H1 (cell line): Measurements from ENCODE around the gene CAMTA1. TPM values are rescaled to one million over a fixed set of nuclear protein-coding genes. Genes with fewer than 3 reads are reported as not detected.

Experiments
- CTCF ChIA-PET: fragments of 300-600 bp; sonication (Branson Sonifier 250); formaldehyde crosslinking; loops from one replicate; lab custom pipeline; 2021; ENCODE audit not compliant: partially characterized antibody; lab: Charles Lee
- POLR2A ChIA-PET: fragments of 300-600 bp; sonication (Branson Sonifier 250); formaldehyde crosslinking; loops from one replicate; lab custom pipeline; 2021; ENCODE audit warnings: inconsistent platforms; ENCODE audit not compliant: partially characterized antibody; lab: Charles Lee
- DNase-seq, 2 experiments: peaks; one replicate each; pipeline versions ENCODE4 v3.0.0 to v3.0.0-alpha.2; 2010 to 2022; ENCODE audit warnings: low spot score in 2 of 2, low read depth in 1 of 2, mixed read lengths in 1 of 2
- FAIRE-seq: peaks from 2 replicates; lab custom pipeline; 2011; peaks lifted over from hg19 to GRCh38; lab: Jason Lieb, UNC
- H2AFZ ChIP-seq: 2 replicates; pipeline ENCODE4 v1.8.1; 2012; ENCODE audit warnings: low read length, inconsistent platforms
- H2AK5ac ChIP-seq: 2 replicates; pipeline ENCODE4 v1.6.1; 2013; ENCODE audit warnings: low read depth, low read length
- H2BK120ac ChIP-seq: replicated peaks from 2 replicates; pipeline ENCODE3; 2013; ENCODE audit warnings: low read depth, low read length, inconsistent platforms
- H2BK12ac ChIP-seq: 2 replicates; pipeline ENCODE4 v1.6.1; 2013; ENCODE audit warnings: low read depth, low read length
- H2BK15ac ChIP-seq: 2 replicates; pipeline ENCODE4 v1.6.1; 2013; ENCODE audit warnings: low read length
- H2BK20ac ChIP-seq: 2 replicates; pipeline ENCODE4 v1.6.1; 2013; ENCODE audit warnings: low read length
- H2BK5ac ChIP-seq: 2 replicates; pipeline ENCODE4 v1.6.1; 2013; ENCODE audit warnings: low read depth, low read length
- H3K14ac ChIP-seq: 2 replicates; pipeline ENCODE4 v1.6.1; 2013; ENCODE audit warnings: inconsistent platforms; ENCODE audit not compliant: insufficient read length
- H3K18ac ChIP-seq: 2 replicates; pipeline ENCODE4 v1.6.1; 2013; ENCODE audit warnings: low read length; ENCODE audit errors: extremely low read depth
- H3K23ac ChIP-seq: 2 replicates; pipeline ENCODE4 v1.6.1; 2013; ENCODE audit warnings: inconsistent platforms; ENCODE audit not compliant: insufficient read length
- H3K23me2 ChIP-seq: 2 replicates; pipeline ENCODE4 v1.6.1; 2013; ENCODE audit warnings: low read depth, low read length
- H3K27ac ChIP-seq: 2 replicates; pipeline ENCODE4 v1.6.1; 2011; ENCODE audit warnings: low read depth, low read length, inconsistent platforms
- H3K27me3 ChIP-seq, 4 experiments: replicated peaks in 1 of 4; 1 replicate in 1 of 4; 2 replicates in 3 of 4; pipeline versions ENCODE4 v1.6.1 to v1.8.1; 2011 to 2013; ENCODE audit warnings: low read length in 3 of 4, mild to moderate bottlenecking in 3 of 4, inconsistent platforms in 2 of 4, mixed read lengths in 2 of 4, moderate library complexity in 1 of 4; ENCODE audit not compliant: control insufficient read depth in 3 of 4, insufficient read depth in 3 of 4; ENCODE audit errors: extremely low read depth in 1 of 4
- H3K36me3 ChIP-seq, 4 experiments: 2 replicates each; pipeline versions ENCODE4 v1.6.1 to v1.8.1; 2011 to 2013; ENCODE audit warnings: mild to moderate bottlenecking in 4 of 4, low read length in 3 of 4, moderate library complexity in 2 of 4, control low read depth in 1 of 4, inconsistent platforms in 1 of 4; ENCODE audit not compliant: insufficient read depth in 4 of 4, control insufficient read depth in 2 of 4
- H3K4ac ChIP-seq: replicated peaks from 2 replicates; pipeline ENCODE3; 2013; ENCODE audit warnings: low read length, low read depth, mixed read lengths, inconsistent platforms; ENCODE audit not compliant: insufficient read length
- H3K4me1 ChIP-seq, 4 experiments: replicated peaks in 1 of 4; 1 replicate in 1 of 4; 2 replicates in 3 of 4; pipeline versions ENCODE4 v1.6.1 to v1.8.1; 2011 to 2013; ENCODE audit warnings: low read length in 3 of 4, inconsistent platforms in 2 of 4, mixed read lengths in 1 of 4; ENCODE audit not compliant: insufficient read depth in 4 of 4, control insufficient read depth in 3 of 4
- H3K4me2 ChIP-seq, 2 experiments: 2 replicates each; pipeline versions ENCODE4 v1.6.1 to v1.8.1; 2011 to 2013; ENCODE audit warnings: low read depth in 2 of 2, low read length in 2 of 2, control low read depth in 1 of 2, inconsistent platforms in 1 of 2, mild to moderate bottlenecking in 1 of 2; ENCODE audit not compliant: insufficient read depth in 1 of 2
- H3K4me3 ChIP-seq, 4 experiments: fragments of 200-600, 300-600 bp in 1 of 4; sonication (generic), shearing (Covaris generic), sonication (Bioruptor Twin) in 1 of 4; 2 replicates each; pipeline versions ENCODE4 v1.5.1 to v1.8.1; 2011 to 2016; ENCODE audit warnings: low read length in 4 of 4, low read depth in 3 of 4, control low read depth in 2 of 4, inconsistent platforms in 2 of 4, mild to moderate bottlenecking in 2 of 4, mixed read lengths in 1 of 4, moderate library complexity in 1 of 4; ENCODE audit not compliant: insufficient read depth in 2 of 4; ENCODE audit errors: extremely low read depth in 1 of 4
- H3K56ac ChIP-seq: replicated peaks from 2 replicates; pipeline ENCODE3; 2013; ENCODE audit warnings: low read depth, mild to moderate bottlenecking, mixed read lengths, low read length, inconsistent platforms; ENCODE audit not compliant: insufficient read length
- H3K79me1 ChIP-seq: 2 replicates; pipeline ENCODE4 v1.6.1; 2013; ENCODE audit warnings: low read depth, low read length, control low read depth
- H3K79me2 ChIP-seq, 2 experiments: 2 replicates each; pipeline versions ENCODE4 v1.6.1 to v1.8.1; 2012 to 2013; ENCODE audit warnings: low read length in 2 of 2, mild to moderate bottlenecking in 2 of 2, inconsistent platforms in 1 of 2; ENCODE audit not compliant: insufficient read depth in 2 of 2, control insufficient read depth in 1 of 2
- H3K9ac ChIP-seq, 4 experiments: replicated peaks in 1 of 4; 1 replicate in 1 of 4; 2 replicates in 3 of 4; pipeline versions ENCODE4 v1.6.1 to v1.8.1; 2011 to 2013; ENCODE audit warnings: low read depth in 3 of 4, low read length in 3 of 4, control low read depth in 2 of 4, mild to moderate bottlenecking in 2 of 4, moderate library complexity in 2 of 4, inconsistent platforms in 1 of 4; ENCODE audit errors: extremely low read depth in 1 of 4
- H3K9me3 ChIP-seq, 2 experiments: 2 replicates each; pipeline versions ENCODE4 v1.6.1 to v1.8.1; 2012 to 2013; ENCODE audit warnings: mild to moderate bottlenecking in 2 of 2, moderate library complexity in 2 of 2, control low read depth in 1 of 2, inconsistent platforms in 1 of 2, low read depth in 1 of 2, low read length in 1 of 2, mixed read lengths in 1 of 2; ENCODE audit not compliant: insufficient read depth in 2 of 2
- H4K20me1 ChIP-seq, 2 experiments: replicated peaks in 1 of 2; 2 replicates each; pipeline versions ENCODE3 to v1.8.1; 2011 to 2013; ENCODE audit warnings: inconsistent platforms in 2 of 2, low read length in 2 of 2, mild to moderate bottlenecking in 1 of 2; ENCODE audit not compliant: insufficient read depth in 2 of 2, control insufficient read depth in 1 of 2
- H4K5ac ChIP-seq: 2 replicates; pipeline ENCODE4 v1.6.1; 2013; ENCODE audit warnings: low read length, low read depth, mixed read lengths, inconsistent platforms; ENCODE audit not compliant: insufficient read length
- H4K8ac ChIP-seq: 2 replicates; pipeline ENCODE4 v1.8.0; 2013; ENCODE audit warnings: mild to moderate bottlenecking, moderate library complexity, low read length, inconsistent platforms; ENCODE audit not compliant: insufficient read depth; ENCODE audit errors: extremely low read depth
- H4K91ac ChIP-seq: replicated peaks from 2 replicates; pipeline ENCODE3; 2013; ENCODE audit warnings: low read length, mixed read lengths, inconsistent platforms; ENCODE audit not compliant: insufficient read length
- JUND ChIP-seq: IDR thresholded peaks from 2 replicates; pipeline ENCODE4 v1.6.1; 2011; ENCODE audit warnings: mild to moderate bottlenecking, improper control_type of control experiment, low read length
- WGBS, 2 experiments: shearing (Covaris generic) in 1 of 2; methylation state at CpG; one replicate each; pipeline versions ENCODE4 v1.1.6 to v1.1.7; 2013 to 2015; ENCODE audit warnings: low lambda C conversion rate in 2 of 2, mixed read lengths in 2 of 2, inconsistent platforms in 1 of 2, low coverage in 1 of 2, missing lambda C conversion rate in 1 of 2; ENCODE audit not compliant: insufficient replicate concordance in 2 of 2, insufficient coverage in 1 of 2, insufficient read length in 1 of 2; ENCODE audit errors: extremely low coverage in 1 of 2, missing lambda C conversion rate in 1 of 2; 5-methylcytosine and 5-hydroxymethylcytosine counted together
- polyA plus RNA-seq, 7 experiments: library from polyadenylated mRNA; depleted of rRNA in 3 of 7; stranded (reverse) in 5 of 7; unstranded in 2 of 7; fragments of >200 nt in 5 of 7; fragments of 200-250 nt in 2 of 7; gene quantifications; 1 replicate in 5 of 7; 2 replicates in 1 of 7; 4 replicates in 1 of 7; pipeline versions ENCODE4 v1.2.1 to v1.2.3, GENCODE V29; 2011 to 2013; ENCODE audit warnings: missing spikeins in 2 of 7, mixed read lengths in 2 of 7
- total RNA-seq: library from RNA; stranded (reverse); fragmentation: NEBNext Ultra II Directional; extraction: Animal tissue kit (Norgen Biotek cat#: 25700); gene quantifications from 2 replicates; pipeline ENCODE4 v1.2.1, GENCODE V29; 2021
- TF ChIP-seq, protein P1 (sequence below), 3 experiments: IDR thresholded peaks; 1 replicate in 2 of 3; 2 replicates in 1 of 3; pipeline versions ENCODE4 v1.5.1 to v1.6.1; 2011; ENCODE audit warnings: low read length in 3 of 3, mild to moderate bottlenecking in 3 of 3, inconsistent platforms in 2 of 3, low read depth in 1 of 3, moderate library complexity in 1 of 3; ENCODE audit not compliant: insufficient read depth in 1 of 3; ENCODE audit errors: control extremely low read depth in 1 of 3

CAMTA1 gene
- total and polyA plus RNA-seq, 2 of the 8 experiments (the other 6 are each of a cell fraction or from before 2014, with no cell fraction given), result 65.0 to 119 TPM

DNA sequence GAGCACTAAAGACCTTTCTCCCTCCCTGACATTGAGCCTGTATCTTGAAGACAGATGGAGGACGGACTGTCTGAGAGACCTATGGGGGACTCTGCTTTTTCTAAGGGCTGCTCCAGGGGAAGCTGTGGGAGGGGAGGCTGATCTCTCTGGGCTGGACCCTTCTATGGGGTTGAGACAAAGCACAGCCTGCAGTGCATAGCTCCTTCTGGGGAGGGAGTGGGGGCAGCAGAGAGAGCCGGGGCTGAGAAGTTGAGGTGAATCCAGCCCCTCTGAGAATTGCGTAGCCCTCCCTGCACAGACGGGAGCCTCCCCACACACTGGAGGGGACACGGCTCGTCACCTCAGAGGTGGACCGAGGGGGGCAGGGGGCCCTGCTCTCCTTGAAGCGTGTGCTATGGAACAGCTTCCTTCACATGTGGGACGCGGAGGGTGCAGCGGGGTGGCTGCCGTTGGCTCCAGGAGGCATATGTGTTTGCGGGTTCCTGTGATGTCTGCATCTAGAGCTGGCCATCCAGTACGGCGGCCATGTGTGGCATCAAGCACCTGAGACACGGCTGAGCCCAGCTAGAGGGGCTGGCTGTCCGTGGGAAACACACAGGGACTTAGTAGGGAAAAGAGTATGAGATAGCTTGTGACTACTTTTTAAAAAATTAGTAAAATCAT, 299.1 kb downstream of the CAMTA1 start:
- CTCF ChIA-PET, result interaction anchor here (0.6 to 2.4 kb wide), 21 partner anchors 9 to 441 kb away, joined by 3 to 15 read pairs (median 4); no protein-coding TSS in a partner anchor

More for the DNA sequence above, 299.1 kb downstream of the CAMTA1 start:
- FAIRE-seq (no peak), DNase-seq (no peak)
- Histone ChIP-seq H3K18ac (no peak overlapping the region), H3K79me2 (no peaks in the 10 kb centered on the region), H3K79me1 (no peaks in the 10 kb centered on the region), H3K23ac (no peak overlapping the region), H4K91ac (no peak overlapping the region), H2AFZ (peak overlapping the region; percentile 88; the same call in 1 of the 2 replicates), H4K8ac (peak overlapping the region; percentile 73; the same call in 1 of the 2 replicates), H4K5ac (no peak overlapping the region), H2BK20ac (no peak overlapping the region), H3K4ac (no peak overlapping the region), H3K27me3 (no peaks in the 10 kb centered on the region), H3K9me3 (peaks cover 0 to 2% of the 10 kb centered on the region in 2 experiments; a peak in 2 of 4 replicates), H2BK15ac (no peak overlapping the region), H2BK5ac (no peak overlapping the region; the same call in 1 of the 2 replicates), H3K4me3 (no peak overlapping the region), H2BK12ac (no peak overlapping the region), H3K4me2 (no peak overlapping the region), H3K27ac (no peak overlapping the region), H3K56ac (no peak overlapping the region), H3K14ac (no peak overlapping the region), H2AK5ac (no peak overlapping the region), H2BK120ac (no peak overlapping the region), H3K9ac (no peak overlapping the region), H4K20me1 (no peaks in the 10 kb centered on the region), H3K36me3 (no peaks in the 10 kb centered on the region), H3K4me1 (peaks cover 0 to 4% (median 0%) of the 10 kb centered on the region in 4 experiments; a peak in 2 of 7 replicates), H3K23me2 (no peaks in the 10 kb centered on the region; the same call in 1 of the 2 replicates)
- no peak for TF ChIP-seq JUND
- TF ChIP-seq, protein P1, sequence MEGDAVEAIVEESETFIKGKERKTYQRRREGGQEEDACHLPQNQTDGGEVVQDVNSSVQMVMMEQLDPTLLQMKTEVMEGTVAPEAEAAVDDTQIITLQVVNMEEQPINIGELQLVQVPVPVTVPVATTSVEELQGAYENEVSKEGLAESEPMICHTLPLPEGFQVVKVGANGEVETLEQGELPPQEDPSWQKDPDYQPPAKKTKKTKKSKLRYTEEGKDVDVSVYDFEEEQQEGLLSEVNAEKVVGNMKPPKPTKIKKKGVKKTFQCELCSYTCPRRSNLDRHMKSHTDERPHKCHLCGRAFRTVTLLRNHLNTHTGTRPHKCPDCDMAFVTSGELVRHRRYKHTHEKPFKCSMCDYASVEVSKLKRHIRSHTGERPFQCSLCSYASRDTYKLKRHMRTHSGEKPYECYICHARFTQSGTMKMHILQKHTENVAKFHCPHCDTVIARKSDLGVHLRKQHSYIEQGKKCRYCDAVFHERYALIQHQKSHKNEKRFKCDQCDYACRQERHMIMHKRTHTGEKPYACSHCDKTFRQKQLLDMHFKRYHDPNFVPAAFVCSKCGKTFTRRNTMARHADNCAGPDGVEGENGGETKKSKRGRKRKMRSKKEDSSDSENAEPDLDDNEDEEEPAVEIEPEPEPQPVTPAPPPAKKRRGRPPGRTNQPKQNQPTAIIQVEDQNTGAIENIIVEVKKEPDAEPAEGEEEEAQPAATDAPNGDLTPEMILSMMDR (IDR thresholded peaks at IDR 0.05; ENCODE audit: control extremely low read depth in 1 of 3, insufficient read depth in 1 of 3, low read depth in 1 of 3, low read length in 3 of 3), result peak; percentile 28 to 49 (median 42); a peak in 3 of 4 replicates
- 81% methylated on average over 15 of the region's 17 CpGs; no CpG with 5 or more reads in 1 of the 2 experiments for WGBS, 2 experiments
- POLR2A ChIA-PET, result interaction anchor here (0.9 kb wide), 1 partner anchor 42 kb away, joined by 3 read pairs; no protein-coding TSS in a partner anchor
